Mucosa of stomach (tissue), 1 donor: Measurements from ENCODE around the gene CDK10.

Source experiments
- H3K27me3 ChIP-seq: one replicate; pipeline ENCODE4 v1.7.0; 2013; ENCODE audit warnings: mild to moderate bottlenecking, low read length; ENCODE audit not compliant: control insufficient read depth, insufficient read depth
- H3K36me3 ChIP-seq: one replicate; pipeline ENCODE4 v1.7.0; 2013; ENCODE audit warnings: low read length; ENCODE audit not compliant: control insufficient read depth, insufficient read depth
- H3K4me1 ChIP-seq: one replicate; pipeline ENCODE4 v1.7.0; 2013; ENCODE audit warnings: mild to moderate bottlenecking, low read length; ENCODE audit not compliant: control insufficient read depth, insufficient read depth
- H3K4me3 ChIP-seq: one replicate; pipeline ENCODE4 v1.7.0; 2013; ENCODE audit warnings: low read length
- H3K9ac ChIP-seq: one replicate; pipeline ENCODE4 v1.7.0; 2013; ENCODE audit warnings: mild to moderate bottlenecking, low read length, moderate library complexity
- H3K9me3 ChIP-seq: one replicate; pipeline ENCODE4 v1.7.0; 2013; ENCODE audit warnings: mild to moderate bottlenecking, low read length, moderate library complexity; ENCODE audit not compliant: control insufficient read depth
- donor health status: Pancreatic carcinoma.

The CDK10 gene

GRCh38 chr16:89736554-89736953, 50.1 kb downstream of the CDK10 start:
- Histone ChIP-seq H3K4me3 (no peak overlapping the region), H3K36me3 (peaks cover 29% of the 10 kb centered on the region), H3K9me3 (no peaks in the 10 kb centered on the region), H3K27me3 (no peaks in the 10 kb centered on the region), H3K4me1 (no peaks in the 10 kb centered on the region), H3K9ac (no peak overlapping the region)

- H3K27me3 ChIP-seq = no peaks in the 10 kb centered on the region
- H3K9me3 ChIP-seq = no peaks in the 10 kb centered on the region
- H3K4me1 ChIP-seq = no peaks in the 10 kb centered on the region
- H3K4me3 ChIP-seq = no peak overlapping the region
- H3K36me3 ChIP-seq = peaks cover 29% of the 10 kb centered on the region
- no peak overlapping the region for H3K9ac ChIP-seq
Observed at GRCh38 chr16:89737341-89738071, 51.0 kb downstream of the CDK10 start.

DNA sequence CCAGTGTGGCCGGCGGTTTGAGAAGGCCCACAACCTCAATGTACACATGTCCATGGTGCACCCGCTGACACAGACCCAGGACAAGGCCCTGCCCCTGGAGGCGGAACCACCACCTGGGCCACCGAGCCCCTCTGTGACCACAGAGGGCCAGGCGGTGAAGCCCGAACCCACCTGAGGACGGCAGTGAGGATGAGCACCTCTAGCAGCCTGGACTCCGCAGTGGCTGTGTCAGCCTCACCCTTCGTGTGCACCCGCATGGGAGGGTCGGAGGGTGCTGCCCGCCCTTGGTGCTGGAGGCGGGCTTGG, 51.5 kb downstream of the CDK10 start:
- H3K27me3 ChIP-seq = no peaks in the 10 kb centered on the region
- H3K36me3 ChIP-seq = peaks cover 29% of the 10 kb centered on the region

GRCh38 chr16:89738538-89739317, 52.2 kb downstream of the CDK10 start:
- Histone ChIP-seq H3K27me3 (no peaks in the 10 kb centered on the region), H3K4me1 (no peaks in the 10 kb centered on the region), H3K4me3 (no peak overlapping the region), H3K9ac (no peak overlapping the region), H3K36me3 (peaks cover 24% of the 10 kb centered on the region), H3K9me3 (no peaks in the 10 kb centered on the region)

More for the DNA sequence above, 51.5 kb downstream of the CDK10 start:
- Histone ChIP-seq H3K4me1 (no peaks in the 10 kb centered on the region), H3K9ac (no peak overlapping the region), H3K9me3 (no peaks in the 10 kb centered on the region), H3K4me3 (no peak overlapping the region)

- Histone ChIP-seq H3K9ac (no peak overlapping the region), H3K4me1 (no peaks in the 10 kb centered on the region), H3K27me3 (no peaks in the 10 kb centered on the region), H3K36me3 (peaks cover 22% of the 10 kb centered on the region), H3K4me3 (no peak overlapping the region), H3K9me3 (no peaks in the 10 kb centered on the region)
Observed at GRCh38 chr16:89739383-89739782, 52.9 kb downstream of the CDK10 start.

GRCh38 chr16:89741342-89742014, 55.0 kb downstream of the CDK10 start:
- H3K36me3 ChIP-seq = peaks cover 22% of the 10 kb centered on the region
- H3K9me3 ChIP-seq = no peaks in the 10 kb centered on the region
- H3K4me3 ChIP-seq = no peak overlapping the region
- no peaks in the 10 kb centered on the region for H3K27me3 ChIP-seq
- no peak overlapping the region for H3K9ac ChIP-seq
- no peaks in the 10 kb centered on the region for H3K4me1 ChIP-seq

DNA sequence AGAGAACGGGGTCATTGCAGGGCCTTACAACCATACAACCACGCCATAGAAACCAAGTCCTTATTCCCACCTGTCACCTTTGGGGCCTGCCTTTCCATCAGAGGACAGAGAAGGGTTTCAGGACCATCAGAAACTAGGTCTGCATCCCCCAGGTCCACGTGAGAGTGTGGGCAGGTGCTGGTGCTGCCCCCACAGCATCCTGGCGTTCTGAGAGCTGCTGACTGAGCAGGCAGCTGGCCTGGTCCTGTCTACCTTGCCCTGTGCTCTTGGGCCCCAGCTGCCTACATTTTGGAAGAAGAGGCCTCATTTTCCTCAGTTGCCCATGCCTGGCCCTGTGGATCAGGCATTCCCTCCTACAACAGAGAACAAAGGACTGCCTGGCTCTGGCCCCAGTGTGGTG, 56.5 kb downstream of the CDK10 start:
- Histone ChIP-seq H3K4me1 (no peaks in the 10 kb centered on the region), H3K9ac (no peak overlapping the region), H3K4me3 (no peak overlapping the region), H3K36me3 (peaks cover 16% of the 10 kb centered on the region), H3K27me3 (no peaks in the 10 kb centered on the region), H3K9me3 (no peaks in the 10 kb centered on the region)

GRCh38 chr16:89744813-89745212, 58.3 kb downstream of the CDK10 start:
- no peak overlapping the region for H3K9ac ChIP-seq
- H3K9me3 ChIP-seq = no peaks in the 10 kb centered on the region
- H3K36me3 ChIP-seq = no peaks in the 10 kb centered on the region
- H3K4me3 ChIP-seq = no peak overlapping the region
- H3K27me3 ChIP-seq = no peaks in the 10 kb centered on the region
- H3K4me1 ChIP-seq = peaks cover 7% of the 10 kb centered on the region
